ENCODE results near the gene ZNF423. TPM values are rescaled to one million over a fixed set of nuclear protein-coding genes. Genes with fewer than 3 reads are reported as not detected.

Gene ZNF423
- total RNA-seq, 1 donor from 2014 or later, result 10.7 TPM

DNA sequence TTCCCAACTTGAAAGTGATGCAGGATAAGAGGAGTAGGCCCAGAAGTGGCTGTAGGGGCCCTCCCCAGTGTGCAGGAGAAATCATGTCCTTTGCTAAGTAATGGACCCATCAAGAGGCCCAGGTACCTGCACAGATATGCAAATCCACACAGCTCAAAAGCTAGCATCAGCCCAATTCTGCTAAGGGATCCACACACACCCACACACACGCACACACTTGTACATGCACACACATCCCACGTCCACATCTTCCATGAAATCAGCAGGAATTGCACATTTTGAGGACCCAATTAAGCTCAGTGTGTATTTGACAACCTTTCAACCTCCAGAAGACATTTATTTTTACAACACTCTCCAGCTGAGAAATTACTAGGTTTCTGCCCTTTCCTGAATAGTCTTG is 297.5 kb downstream of the ZNF423 start:
- no peak overlapping the region for H3K4me3 ChIP-seq
- TF ChIP-seq CTCF (IDR thresholded peaks at IDR 0.05), result no peak
- H3K4me1 ChIP-seq, result no peaks in the 10 kb centered on the region
- no peaks in the 10 kb centered on the region for H3K9me3 ChIP-seq
- intact Hi-C loops (cut with DNase I), result no loop called here
- H3K36me3 ChIP-seq, result no peaks in the 10 kb centered on the region
- H3K27ac ChIP-seq, result no peak overlapping the region
- DNase-seq (no peak), ATAC-seq (no peak)
- H3K27me3 ChIP-seq (ENCODE audit: low read depth), result peaks cover 4% of the 10 kb centered on the region

DNA sequence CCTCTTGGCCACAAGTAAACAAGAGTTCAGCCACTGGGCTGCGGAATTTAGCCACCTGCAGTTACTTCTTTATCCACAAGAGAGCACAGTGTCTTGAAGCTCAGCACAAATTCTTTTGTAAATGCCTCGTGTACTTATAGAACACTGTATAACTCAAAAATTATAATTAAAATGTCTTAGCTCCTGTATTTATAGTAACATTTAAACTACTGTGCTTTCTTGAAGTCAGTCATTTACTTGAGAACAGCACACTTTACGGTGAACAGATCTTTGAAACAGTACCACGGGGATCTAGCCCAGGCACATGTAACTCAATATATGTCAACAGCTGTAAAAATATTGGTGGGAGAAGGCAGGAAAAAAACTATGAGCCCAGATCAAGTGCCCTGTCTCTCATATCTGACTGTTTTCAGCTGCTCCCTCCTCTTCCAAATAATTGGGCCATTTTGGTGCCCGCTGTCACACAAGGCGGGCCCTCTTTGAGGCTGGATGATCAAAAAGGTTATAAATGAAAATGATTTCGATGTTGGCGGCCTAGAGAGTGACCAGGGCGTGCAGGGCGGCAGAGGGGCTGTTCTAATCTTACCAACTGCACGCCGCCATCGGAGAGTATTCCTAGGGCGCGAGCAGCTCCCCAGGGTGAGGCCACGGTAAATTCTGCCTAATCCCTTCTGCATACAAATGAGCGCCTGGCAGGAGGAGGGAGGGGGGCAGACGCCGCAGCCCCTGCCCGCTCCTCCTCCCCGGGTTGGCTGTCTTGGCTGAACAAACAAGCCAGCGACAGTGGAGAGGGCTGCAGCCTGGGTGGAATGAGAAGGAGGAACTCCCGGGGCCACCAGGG is 299.1 kb downstream of the ZNF423 start:
- no peaks in the 10 kb centered on the region for H3K36me3 ChIP-seq
- intact Hi-C loops (cut with DNase I), result no loop called here
- ATAC-seq (no peak), DNase-seq (no peak)
- no peaks in the 10 kb centered on the region for H3K4me1 ChIP-seq
- no peak overlapping the region for H3K4me3 ChIP-seq
- H3K27ac ChIP-seq, result no peak overlapping the region
- H3K27me3 ChIP-seq (ENCODE audit: low read depth), result peaks cover 4% of the 10 kb centered on the region
- no peaks in the 10 kb centered on the region for H3K9me3 ChIP-seq
- TF ChIP-seq CTCF (IDR thresholded peaks at IDR 0.05), result peak; percentile 37

- Histone ChIP-seq H3K27ac (no peak overlapping the region), H3K36me3 (no peaks in the 10 kb centered on the region), H3K4me3 (no peak overlapping the region), H3K4me1 (no peaks in the 10 kb centered on the region), H3K9me3 (no peaks in the 10 kb centered on the region), H3K27me3 (ENCODE audit: low read depth) (peaks cover 4% of the 10 kb centered on the region)
- no peak for TF ChIP-seq CTCF (IDR thresholded peaks at IDR 0.05)
- no peak for ATAC-seq
- intact Hi-C loops (cut with DNase I), result no loop called here
- no peak for DNase-seq
Measured at GRCh38 chr16:49556249-49556605, 299.7 kb downstream of the ZNF423 start.

- TF ChIP-seq CTCF (IDR thresholded peaks at IDR 0.05), result no peak
- ATAC-seq, result no peak
- H3K27me3 ChIP-seq (ENCODE audit: low read depth), result peaks cover 4% of the 10 kb centered on the region
- no peaks in the 10 kb centered on the region for H3K4me1 ChIP-seq
- no peak for DNase-seq
- no peak overlapping the region for H3K4me3 ChIP-seq
- H3K9me3 ChIP-seq, result no peaks in the 10 kb centered on the region
- intact Hi-C loops (cut with DNase I), result no loop called here
- no peaks in the 10 kb centered on the region for H3K36me3 ChIP-seq
- no peak overlapping the region for H3K27ac ChIP-seq
Measured at GRCh38 chr16:49554681-49555080, 301.2 kb downstream of the ZNF423 start.

DNA sequence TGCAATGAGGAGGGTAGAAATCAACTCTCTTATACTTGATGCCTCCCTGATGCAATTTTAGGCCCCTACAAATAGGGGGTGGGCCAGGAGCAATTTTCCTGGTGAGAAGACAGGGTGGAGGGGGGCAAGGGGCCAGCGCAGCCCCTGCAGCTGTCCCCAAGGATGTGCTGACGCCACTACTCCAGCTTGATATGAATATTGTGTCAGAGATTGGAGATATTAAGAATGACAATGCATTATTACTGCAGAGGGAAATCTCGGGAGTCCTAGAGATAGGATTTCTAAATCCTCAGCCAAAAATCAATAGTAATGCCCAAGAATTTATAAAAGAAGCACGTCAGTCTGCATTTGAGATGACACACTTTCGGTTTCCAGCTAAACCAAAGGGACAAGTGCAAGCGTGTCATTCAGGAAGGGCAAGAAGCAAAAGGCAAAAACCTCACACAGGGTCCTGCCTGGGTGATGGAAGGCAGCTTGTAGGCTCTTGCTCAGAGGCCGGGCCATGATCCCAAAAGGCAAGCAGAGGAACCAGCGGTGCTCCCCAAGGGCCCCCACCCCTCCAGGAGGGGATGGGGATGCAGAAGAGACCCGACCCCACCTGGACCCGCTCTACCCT is 303.5 kb downstream of the ZNF423 start:
- Histone ChIP-seq H3K36me3 (no peaks in the 10 kb centered on the region), H3K27me3 (ENCODE audit: low read depth) (peaks cover 4% of the 10 kb centered on the region), H3K9me3 (no peaks in the 10 kb centered on the region), H3K4me3 (no peak overlapping the region), H3K4me1 (no peaks in the 10 kb centered on the region), H3K27ac (no peak overlapping the region)
- no peak for DNase-seq
- no peak for ATAC-seq
- no peak for TF ChIP-seq CTCF (IDR thresholded peaks at IDR 0.05)
- intact Hi-C loops (cut with DNase I), result no loop called here
